CD4-positive, alpha-beta T cell treated with Interleukin-1 beta for 1 hour (primary cell): ENCODE data around the gene SHISA9.

Experiments
- DNase-seq, 2 donors: peaks; one replicate each; pipeline ENCODE4 v3.0.0-alpha.2; 2020 to 2022

SHISA9 gene

DNA sequence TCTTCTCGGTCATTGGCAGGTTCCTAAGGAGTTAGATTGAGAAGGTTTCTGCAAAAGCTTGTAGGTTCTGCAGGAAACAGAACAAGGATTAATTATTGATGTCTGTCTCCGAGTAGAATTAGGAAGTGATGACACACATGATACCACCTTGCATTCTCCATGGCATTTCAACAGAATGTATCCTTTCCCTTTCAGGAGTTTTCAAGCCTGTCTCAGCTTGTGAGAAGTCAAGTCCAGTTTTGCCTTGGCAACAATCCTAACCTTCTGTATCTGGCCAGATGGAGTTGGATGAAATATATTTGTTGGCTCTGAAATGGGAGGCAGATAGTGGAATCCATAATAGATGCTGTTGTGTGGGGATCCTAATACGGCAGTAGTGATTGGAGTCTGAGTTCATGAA, 235.5 kb downstream of the SHISA9 start:
- no peak for DNase-seq

GRCh38 chr16:13138528-13138927, 237.1 kb downstream of the SHISA9 start:
- no peak for DNase-seq

DNA sequence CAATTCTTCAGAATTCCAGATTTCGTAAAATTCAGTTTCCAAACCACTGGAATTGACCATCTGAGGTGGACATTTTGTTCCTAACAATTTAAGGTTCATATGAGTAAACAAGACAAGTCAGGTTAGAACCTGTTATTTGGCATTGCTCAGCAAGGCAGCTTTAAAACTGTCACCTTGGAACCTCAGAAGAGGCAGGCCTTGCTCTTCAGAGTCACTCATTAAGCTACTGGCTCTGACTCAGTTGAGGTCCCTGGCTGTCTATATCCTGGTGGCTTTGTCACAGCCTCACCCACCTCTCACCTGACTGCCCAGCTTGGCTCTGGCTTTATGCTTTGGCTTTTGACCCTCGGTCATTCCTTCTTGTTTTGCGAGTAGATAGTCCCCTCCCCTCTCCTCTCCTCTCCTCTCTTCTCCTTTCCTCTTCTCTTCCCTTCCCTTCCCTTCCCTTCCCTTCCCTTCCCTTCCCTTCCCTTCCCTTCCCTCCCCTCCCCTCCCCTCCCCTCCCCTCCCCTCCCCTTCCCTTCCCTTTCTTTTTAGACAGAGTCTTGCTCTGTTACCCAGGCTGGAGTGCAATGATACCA, 238.4 kb downstream of the SHISA9 start:
- no peak for DNase-seq

DNA sequence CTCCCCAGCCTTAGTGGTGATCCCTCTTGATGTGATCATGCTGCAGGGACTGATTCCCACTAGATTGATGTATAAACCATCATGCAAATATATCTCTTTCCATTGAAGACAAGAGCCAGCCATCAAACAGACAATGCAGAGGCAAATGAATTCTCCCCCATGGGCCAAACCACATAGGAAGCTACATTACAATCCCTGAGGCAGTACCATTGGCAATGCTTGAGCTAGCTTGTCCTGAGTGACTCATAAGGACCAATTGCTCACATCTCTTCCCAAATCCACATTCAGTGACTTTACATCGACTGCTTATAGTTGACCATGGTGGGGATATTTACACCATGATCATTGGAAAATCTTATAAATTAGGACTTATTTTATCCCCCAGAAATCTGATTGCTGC, 242.2 kb downstream of the SHISA9 start:
- DNase-seq: no peak

GRCh38 chr16:13146829-13147228, 245.4 kb downstream of the SHISA9 start:
- DNase-seq: no peak

DNA sequence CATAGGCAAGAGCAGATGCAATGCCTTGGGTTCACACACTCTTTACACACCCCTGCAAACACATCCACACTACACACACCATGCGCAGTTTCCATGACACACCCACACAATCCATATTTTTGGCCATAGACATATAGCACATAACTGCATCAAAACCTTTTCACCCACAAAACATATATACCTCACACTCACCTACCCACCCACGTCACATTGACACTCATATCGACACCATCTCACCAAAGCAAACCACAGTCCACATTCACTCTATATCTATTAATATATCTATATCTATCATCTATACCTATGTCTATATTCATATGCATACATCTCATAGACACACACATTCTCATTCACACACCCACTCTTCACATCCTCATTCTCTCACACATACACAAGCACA, 246.9 kb downstream of the SHISA9 start:
- no peak for DNase-seq

GRCh38 chr16:13148836-13149235, 247.4 kb downstream of the SHISA9 start:
- no peak for DNase-seq

GRCh38 chr16:13150181-13150885, 248.9 kb downstream of the SHISA9 start:
- DNase-seq: no peak

- no peak for DNase-seq
Observed at GRCh38 chr16:13153696-13154095, 252.3 kb downstream of the SHISA9 start.

DNA sequence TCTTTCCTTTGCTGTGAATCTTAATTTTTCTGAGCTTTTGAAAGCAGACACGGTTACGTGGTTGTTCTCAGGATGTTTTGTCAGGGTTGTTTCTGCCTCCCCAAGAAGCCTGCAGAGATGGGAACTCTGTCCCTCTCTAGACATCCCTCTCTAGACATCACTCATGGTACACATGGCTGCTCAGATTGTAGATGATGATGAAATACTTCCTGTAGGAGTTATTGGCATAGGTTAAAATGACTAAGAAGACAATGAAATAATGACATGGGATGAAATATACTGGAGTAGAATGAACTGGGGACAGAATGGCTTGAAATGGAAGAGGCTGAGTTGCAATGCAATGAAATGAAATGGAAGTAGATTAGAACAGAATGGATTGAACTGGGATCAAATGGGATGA, 253.4 kb downstream of the SHISA9 start:
- DNase-seq: no peak

DNA sequence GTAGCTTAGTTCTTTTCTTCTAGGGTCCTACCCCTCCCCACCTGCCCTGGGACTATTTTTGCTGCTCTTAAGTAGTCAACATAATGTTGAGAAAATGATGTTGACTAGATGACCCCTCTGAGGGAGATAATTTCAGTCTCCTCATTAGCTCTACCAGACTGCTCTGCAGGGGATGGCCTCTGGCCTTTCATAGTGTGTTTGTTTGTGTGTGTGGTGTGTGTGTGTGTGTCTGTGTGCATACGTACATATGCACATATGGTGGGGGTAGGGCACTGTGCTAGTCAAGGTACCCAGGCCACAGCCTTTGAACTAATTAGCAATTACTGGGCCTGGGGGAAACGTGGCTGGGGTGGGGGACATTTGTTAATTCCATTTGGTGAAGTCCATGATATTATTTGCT, 254.0 kb downstream of the SHISA9 start:
- DNase-seq: no peak

DNA sequence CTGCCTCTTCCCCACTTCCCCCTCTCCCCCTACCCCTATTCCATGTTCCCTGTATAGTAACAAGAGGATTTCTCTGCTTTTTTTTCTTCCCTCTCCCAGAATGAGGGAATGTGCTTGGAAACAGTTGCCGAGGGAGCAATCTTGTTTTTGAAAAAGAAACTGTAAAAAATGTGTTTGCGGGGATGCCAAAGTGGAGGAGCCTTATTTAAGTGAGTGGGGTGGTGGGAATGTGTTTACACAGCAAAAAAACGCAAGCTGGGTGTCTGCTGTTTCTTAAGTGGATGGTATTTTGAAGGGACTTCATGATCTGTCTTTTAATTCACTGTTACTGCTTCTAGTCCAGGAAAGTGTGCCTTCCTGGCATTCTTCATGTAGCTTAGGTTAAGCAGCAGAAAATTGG, 254.4 kb downstream of the SHISA9 start:
- no peak for DNase-seq

DNA sequence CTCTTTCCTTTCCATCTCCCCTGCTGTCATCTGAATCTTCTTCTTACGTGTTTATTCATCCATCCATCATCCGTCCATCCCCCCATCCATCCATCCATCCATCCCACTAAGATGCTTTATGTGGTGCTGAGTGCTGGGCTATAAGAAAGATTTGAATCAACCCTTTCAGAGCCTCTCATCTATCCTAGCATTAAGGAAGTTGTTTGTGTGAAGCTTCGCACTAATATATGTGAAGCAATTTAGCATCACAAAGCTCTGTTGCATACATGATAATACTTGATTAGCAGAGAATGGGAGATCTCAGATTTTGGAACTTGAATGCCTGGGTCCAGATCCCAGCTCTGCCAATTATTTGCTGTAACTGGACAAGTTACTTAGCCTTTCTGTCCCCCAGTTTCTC, 255.7 kb downstream of the SHISA9 start:
- no peak for DNase-seq

DNA sequence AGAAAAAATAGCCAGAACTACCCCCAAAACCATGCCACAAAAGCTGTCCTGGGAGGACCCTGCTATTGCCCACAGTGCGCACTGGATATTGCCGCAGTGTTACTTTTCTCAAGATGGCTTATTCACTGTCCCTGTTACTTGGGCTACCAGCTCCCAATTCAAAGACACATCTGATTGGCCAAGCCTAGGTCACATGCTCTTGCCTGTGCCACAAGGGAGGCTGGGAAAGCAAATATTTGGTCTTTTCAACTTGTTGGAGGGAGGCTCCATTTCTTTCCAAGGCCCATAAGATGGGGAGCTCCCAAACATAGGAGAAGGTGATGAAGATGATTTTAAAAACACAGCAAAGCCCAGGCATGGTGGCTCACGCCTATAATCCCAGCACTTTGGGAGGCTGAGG, 257.0 kb downstream of the SHISA9 start:
- DNase-seq: no peak

DNA sequence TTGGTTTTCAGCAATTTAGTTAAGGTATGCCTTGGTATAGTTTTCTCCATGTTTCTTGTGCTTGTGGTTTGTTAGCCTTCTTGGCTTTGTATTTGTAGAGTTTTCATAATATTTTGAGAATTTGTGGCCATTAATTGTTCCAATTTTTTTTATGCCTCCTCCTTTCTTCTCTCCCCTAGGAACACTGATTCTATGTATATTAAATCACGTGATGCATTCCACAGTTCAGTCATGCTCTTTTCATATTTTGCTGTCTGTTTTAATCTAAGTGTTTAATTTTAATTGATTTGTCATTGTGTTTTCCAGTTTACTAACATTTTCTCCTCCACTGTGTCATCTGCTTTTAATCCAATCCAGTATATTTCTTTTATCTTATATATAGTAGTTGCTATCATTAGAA, 263.6 kb downstream of the SHISA9 start:
- no peak for DNase-seq

GRCh38 chr16:13168091-13168572, 266.7 kb downstream of the SHISA9 start:
- no peak for DNase-seq

GRCh38 chr16:13171313-13171712, 269.9 kb downstream of the SHISA9 start:
- no peak for DNase-seq

- DNase-seq: no peak
Observed at GRCh38 chr16:13176711-13177110, 275.3 kb downstream of the SHISA9 start.

GRCh38 chr16:13178318-13178717, 276.9 kb downstream of the SHISA9 start:
- DNase-seq: no peak

- no peak for DNase-seq
Observed at GRCh38 chr16:13181432-13181831, 280.0 kb downstream of the SHISA9 start.

DNA sequence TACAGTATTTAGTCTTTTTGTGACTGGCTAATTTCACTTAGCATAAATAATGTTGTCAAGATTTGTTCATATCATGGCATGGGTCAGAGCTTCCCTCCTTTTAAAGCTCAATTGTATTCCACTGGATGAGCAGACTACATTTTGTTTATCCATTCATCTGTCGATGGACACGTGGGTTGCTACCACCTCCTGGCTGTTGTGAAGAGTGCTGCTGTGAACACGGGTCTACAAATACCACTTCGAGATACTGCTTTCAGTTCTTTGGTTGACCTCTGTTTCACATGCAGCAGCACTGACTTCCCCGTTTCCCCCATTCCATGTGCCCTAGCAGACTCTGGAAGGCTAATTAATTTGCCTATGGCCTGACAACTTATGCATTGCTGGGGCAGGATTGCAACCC, 285.4 kb downstream of the SHISA9 start:
- no peak for DNase-seq

- DNase-seq: no peak
Observed at GRCh38 chr16:13189250-13189649, 287.9 kb downstream of the SHISA9 start.

DNA sequence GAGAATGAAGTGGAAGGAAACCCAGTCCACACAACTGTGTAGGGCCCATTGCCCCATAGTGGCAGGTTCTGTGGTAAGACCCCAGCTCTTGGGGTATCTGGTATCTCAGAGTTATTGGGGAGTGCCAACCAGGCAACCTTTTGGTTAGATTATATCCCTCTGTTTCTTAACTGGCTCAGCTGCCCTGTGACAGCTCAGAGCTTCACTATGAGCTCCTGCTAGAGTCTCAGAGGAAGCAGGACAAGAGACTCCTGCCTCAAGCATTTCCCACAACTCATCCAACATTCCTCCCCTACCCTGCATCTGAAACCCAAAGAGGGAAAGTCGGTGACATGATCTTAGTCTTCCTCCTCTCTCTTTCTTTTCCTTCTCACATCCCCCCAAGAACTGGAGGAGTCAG, 292.3 kb downstream of the SHISA9 start:
- DNase-seq: no peak

GRCh38 chr16:13194766-13195165, 293.4 kb downstream of the SHISA9 start:
- no peak for DNase-seq

- no peak for DNase-seq
Observed at GRCh38 chr16:13203725-13204124, 302.3 kb downstream of the SHISA9 start.
